Prostate gland (tissue), 2 donors: ENCODE results near the gene PLCH2.

Source experiments
- POLR2A ChIP-seq: fragments of 450-650 bp; IDR thresholded peaks from one replicate; pipeline ENCODE4 v1.6.1; 2016; ENCODE audit warnings: antibody characterized with exemption, mild to moderate bottlenecking
- TF ChIP-seq, protein P1 (sequence below), 4 experiments: fragments of 200-600 bp in 2 of 4; fragments of 450-650 bp in 2 of 4; sonication (generic) in 2 of 4; IDR thresholded peaks; 1 replicate in 3 of 4; 2 replicates in 1 of 4; pipeline ENCODE4 v1.5.1; 2016 to 2019; ENCODE audit warnings: antibody characterized with exemption in 4 of 4, mild to moderate bottlenecking in 2 of 4, moderate library complexity in 2 of 4

DNA sequence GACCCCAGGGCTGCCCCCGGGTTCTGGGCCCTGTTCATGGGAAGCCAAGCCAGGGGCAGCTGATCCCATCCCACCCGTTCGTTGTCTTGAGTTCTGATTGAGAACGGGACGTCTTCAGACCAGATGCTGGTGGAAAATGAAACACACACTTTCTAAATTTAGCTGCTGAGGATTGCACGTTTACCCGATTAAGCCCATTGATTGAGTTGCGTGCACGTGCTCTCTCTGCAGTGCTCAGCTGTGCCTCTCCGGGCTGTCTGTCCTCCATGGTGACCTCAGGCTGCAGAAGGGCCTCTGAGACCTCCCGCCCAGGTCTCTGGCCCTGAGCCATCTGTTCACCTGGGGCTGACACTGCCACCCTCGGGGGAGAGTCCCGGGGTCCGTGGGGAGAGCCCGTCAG lies 36.7 kb upstream of the PLCH2 start:
- TF ChIP-seq, protein P1, sequence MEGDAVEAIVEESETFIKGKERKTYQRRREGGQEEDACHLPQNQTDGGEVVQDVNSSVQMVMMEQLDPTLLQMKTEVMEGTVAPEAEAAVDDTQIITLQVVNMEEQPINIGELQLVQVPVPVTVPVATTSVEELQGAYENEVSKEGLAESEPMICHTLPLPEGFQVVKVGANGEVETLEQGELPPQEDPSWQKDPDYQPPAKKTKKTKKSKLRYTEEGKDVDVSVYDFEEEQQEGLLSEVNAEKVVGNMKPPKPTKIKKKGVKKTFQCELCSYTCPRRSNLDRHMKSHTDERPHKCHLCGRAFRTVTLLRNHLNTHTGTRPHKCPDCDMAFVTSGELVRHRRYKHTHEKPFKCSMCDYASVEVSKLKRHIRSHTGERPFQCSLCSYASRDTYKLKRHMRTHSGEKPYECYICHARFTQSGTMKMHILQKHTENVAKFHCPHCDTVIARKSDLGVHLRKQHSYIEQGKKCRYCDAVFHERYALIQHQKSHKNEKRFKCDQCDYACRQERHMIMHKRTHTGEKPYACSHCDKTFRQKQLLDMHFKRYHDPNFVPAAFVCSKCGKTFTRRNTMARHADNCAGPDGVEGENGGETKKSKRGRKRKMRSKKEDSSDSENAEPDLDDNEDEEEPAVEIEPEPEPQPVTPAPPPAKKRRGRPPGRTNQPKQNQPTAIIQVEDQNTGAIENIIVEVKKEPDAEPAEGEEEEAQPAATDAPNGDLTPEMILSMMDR (IDR thresholded peaks at IDR 0.05), result no peak
- no peak for TF ChIP-seq POLR2A
